Heart right ventricle (tissue), 16 donors: ENCODE results near the gene PIK3R6. TPM values are rescaled to one million over a fixed set of nuclear protein-coding genes. Genes with fewer than 3 reads are reported as not detected.

Experiments used
- ATAC-seq, 8 donors: fragments of 200-7000 bp; cut with Tn5 transposase; one replicate each; pipeline ENCODE4 v1.9.1; 2020; ENCODE audit warnings: mild to moderate bottlenecking in 8 of 8, moderate library complexity in 8 of 8, moderate number of reproducible peaks in 1 of 8
- DNase-seq, 2 donors: peaks; one replicate each; pipeline ENCODE4 v3.0.0-alpha.2; 2020
- H3K27ac ChIP-seq, 10 donors: fragments of 200-600 bp; sonication (generic) in 2 of 10; one replicate each; pipeline versions ENCODE4 v1.5.0 to v1.8.0; 2020 to 2022; ENCODE audit warnings: mild to moderate bottlenecking in 3 of 10
- H3K27me3 ChIP-seq, 7 donors: fragments of 200-600 bp; one replicate each; pipeline ENCODE4 v1.8.0; 2021 to 2022; ENCODE audit warnings: mild to moderate bottlenecking in 2 of 7
- H3K36me3 ChIP-seq, 9 donors: fragments of 200-600 bp; sonication (generic) in 1 of 9; one replicate each; pipeline versions ENCODE4 v1.5.0 to v1.8.0; 2020 to 2022; ENCODE audit warnings: mild to moderate bottlenecking in 2 of 9
- H3K4me1 ChIP-seq, 9 donors: fragments of 200-600 bp; sonication (generic) in 1 of 9; one replicate each; pipeline versions ENCODE4 v1.5.0 to v1.8.0; 2020 to 2022; ENCODE audit warnings: mild to moderate bottlenecking in 4 of 9
- H3K4me3 ChIP-seq, 10 donors: fragments of 200-600 bp; sonication (generic) in 2 of 10; one replicate each; pipeline versions ENCODE4 v1.5.0 to v1.8.0; 2020 to 2022; ENCODE audit warnings: mild to moderate bottlenecking in 7 of 10, moderate library complexity in 2 of 10
- H3K9me3 ChIP-seq, 11 donors: fragments of 200-600 bp in 10 of 11; sonication (generic) in 2 of 11; one replicate each; pipeline versions ENCODE4 v1.5.0 to v1.8.0; 2013 to 2022; ENCODE audit warnings: mild to moderate bottlenecking in 2 of 11, control low read depth in 1 of 11, moderate library complexity in 1 of 11
- CTCF ChIP-seq, 9 donors: fragments of 200-600 bp; sonication (generic) in 2 of 9; IDR thresholded peaks; one replicate each; pipeline versions ENCODE4 v1.5.0 to v1.8.0; 2021 to 2022; ENCODE audit warnings: antibody characterized with exemption in 9 of 9, mild to moderate bottlenecking in 5 of 9, moderate library complexity in 1 of 9
- WGBS, 2 donors: extraction: QIAGEN DNeasy Blood & Tissue Kit; methylation state at CpG; one replicate each; pipeline ENCODE4 v1.1.7; 2013; ENCODE audit warnings: inconsistent platforms in 1 of 2; 5-methylcytosine and 5-hydroxymethylcytosine counted together
- intact Hi-C, 10 donors: fragments of 100-400 bp; cut with DNase I; formaldehyde crosslinking; loops; one replicate each; pipeline versions ENCODE4 v1.11.1 to v1.14.2; 2022
- polyA plus RNA-seq, 2 donors: library from polyadenylated mRNA; stranded (reverse); fragments of 200-250 nt; gene quantifications; one replicate each; pipeline ENCODE4 v1.2.3, GENCODE V29; 2013
- total RNA-seq, 10 donors: library from RNA; stranded (reverse); fragmentation: NEBNext Ultra II Directional in 3 of 10; extraction: Animal tissue kit (Norgen Biotek cat#: 25700) in 3 of 10; gene quantifications; one replicate each; pipeline versions ENCODE4 v1.2.1 to v1.2.4, GENCODE V29; 2021 to 2023
- donor health status: Arrhythmogenic right ventricular cardiomyopathy.
- donor health status: ischemic (EF 13 %, LVEDD 7.1; RV severe dilation, severe dysfunction).
- donor health status: healthy with polysubstance abuse.
- donor health status: DM: no; HTN: yes; CAD: no.
- donor health status: DM: no; HTN: no; CAD: no.
- donor health status: ischemic (EF 25% LVEDD 6.9; RV normal size, moderate dysfunction).
- donor health status: ischemic (EF 25% LVEDD 5.7; RV mildly dilated, moderate dysfunction).
- donor health status: healthy.
- donor health status: DM: yes; HTN: yes; CAD: no.
- donor health status: Ischemic cardiomyopathy.
- donor health status: ischemic (EF 35%, LVEDD 5.7; RV mildly dilated, moderate dysfunction).
- donor health status: nonischemic (EF 11% LVEDD 7.7; RV severe dilation, severe dysfunction).
- donor health status: DM: yes; HTN: yes; CAD: no.
- donor health status: PGD.
- donor health status: ischemic (EF 29% LVEDD 5.4; RV normal size, mild dysfunction).
- donor health status: nonischemic (EF 23%, LVEDD 6.1; RV moderate dilation, normal function).

PIK3R6 gene
- total and polyA plus RNA-seq, 12 donors = 0.32 to 3.4 (median 1.0) TPM

GRCh38 chr17:8776248-8776647, 91.2 kb downstream of the PIK3R6 start:
- Histone ChIP-seq H3K4me1 (peaks cover 0 to 26% (median 0%) of the 10 kb centered on the region in 9 donors), H3K9me3 (peaks cover 0 to 12% (median 2%) of the 10 kb centered on the region in 11 donors), H3K4me3 (no peak overlapping the region), H3K27me3 (peaks cover 0 to 7% (median 0%) of the 10 kb centered on the region in 7 donors), H3K27ac (peak overlapping the region in 1 of 10 donors; percentile 29), H3K36me3 (no peaks in the 10 kb centered on the region)
- no peak for TF ChIP-seq CTCF (IDR thresholded peaks at IDR 0.05)
- DNase-seq = no peak
- ATAC-seq = no peak
- intact Hi-C loops = no loop called here

GRCh38 chr17:8766731-8767130, 100.7 kb downstream of the PIK3R6 start:
- Histone ChIP-seq H3K9me3 (peaks cover 0 to 5% (median 0%) of the 10 kb centered on the region in 11 donors), H3K36me3 (no peaks in the 10 kb centered on the region), H3K27me3 (peaks cover 0 to 11% (median 3%) of the 10 kb centered on the region in 7 donors), H3K4me3 (no peak overlapping the region), H3K4me1 (no peaks in the 10 kb centered on the region), H3K27ac (no peak overlapping the region)
- no peak for ATAC-seq
- no peak for TF ChIP-seq CTCF (IDR thresholded peaks at IDR 0.05)
- intact Hi-C loops = no loop called here
- 83 to 87% methylated on average over 2 of the region's 2 CpGs for WGBS, 2 donors
- no peak for DNase-seq

GRCh38 chr17:8762012-8762411, 105.5 kb downstream of the PIK3R6 start:
- no peaks in the 10 kb centered on the region for H3K36me3 ChIP-seq
- DNase-seq = no peak
- H3K27me3 ChIP-seq = peaks cover 0 to 15% (median 0%) of the 10 kb centered on the region in 7 donors
- no peak overlapping the region for H3K4me3 ChIP-seq
- TF ChIP-seq CTCF (IDR thresholded peaks at IDR 0.05) = no peak
- intact Hi-C loops = no loop called here
- peaks cover 0 to 5% (median 0%) of the 10 kb centered on the region in 11 donors for H3K9me3 ChIP-seq
- H3K27ac ChIP-seq = no peak overlapping the region
- H3K4me1 ChIP-seq = no peaks in the 10 kb centered on the region
- WGBS, 2 donors = 77 to 79% methylated on average over 8 of the region's 8 CpGs
- no peak for ATAC-seq

GRCh38 chr17:8758137-8758596, 109.3 kb downstream of the PIK3R6 start, which contains the start of gene SPDYE4:
Gene SPDYE4, minus strand, starts transcription at chr17:8758546. Its CDS starts 164 bp downstream, at chr17:8758382.
- ATAC-seq (no peak), DNase-seq (no peak)
- Histone ChIP-seq H3K27me3 (peaks cover 0 to 18% (median 0%) of the 10 kb centered on the region in 7 donors), H3K4me3 (no peak within 1 kb of the TSS), H3K27ac (no peak within 1 kb of the TSS), H3K9me3 (peaks cover 0 to 5% (median 0%) of the 10 kb centered on the region in 11 donors), H3K4me1 (no peaks in the 10 kb centered on the region), H3K36me3 (no peaks in the 10 kb centered on the region)
- 85 to 91% methylated on average over 15 of the region's 15 CpGs for WGBS, 2 donors
- intact Hi-C loops = loop anchor here in 3 of 10 donors (5.0 to 10.0 kb wide), 2 partner anchors 137 to 191 kb away; no protein-coding TSS in a partner anchor
- TF ChIP-seq CTCF (IDR thresholded peaks at IDR 0.05) = no peak
